GM12872 (cell line): ENCODE results near the gene UGGT2.

Experiments
- CTCF ChIP-seq: IDR thresholded peaks from 3 replicates; pipeline ENCODE4 v1.5.1; 2011; ENCODE audit warnings: low read depth, mild to moderate bottlenecking, low read length, moderate library complexity; ENCODE audit not compliant: insufficient read depth

UGGT2 gene

DNA sequence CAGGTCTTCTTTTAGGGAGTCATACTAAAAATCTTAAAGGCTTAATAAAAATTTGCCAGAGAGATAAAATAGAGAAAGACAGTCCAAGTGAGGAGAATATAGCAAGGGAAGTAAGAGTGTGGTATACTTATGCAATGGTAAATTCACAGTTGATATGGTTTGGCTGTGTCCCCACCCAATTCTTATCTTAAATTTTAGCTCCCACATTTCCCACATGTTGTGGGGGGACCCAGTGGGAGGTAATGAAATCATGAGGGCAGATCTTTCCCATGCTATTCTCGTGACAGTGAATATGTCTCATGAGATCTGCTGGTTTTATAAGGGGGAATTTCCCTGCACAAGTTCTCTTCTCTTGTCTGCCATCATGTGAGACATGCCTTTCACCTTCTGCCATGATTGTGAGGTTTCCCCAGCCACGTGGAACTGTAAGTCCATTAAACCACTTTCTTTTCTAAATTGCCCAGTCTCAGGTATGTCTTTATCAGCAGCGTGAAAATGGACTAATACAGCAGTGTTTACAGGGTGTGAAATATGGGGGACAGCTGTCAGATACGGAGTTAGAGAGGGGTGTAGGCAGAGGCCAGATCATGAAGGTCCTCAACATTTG is 115.4 kb downstream of the UGGT2 start:
- no peak for TF ChIP-seq CTCF

DNA sequence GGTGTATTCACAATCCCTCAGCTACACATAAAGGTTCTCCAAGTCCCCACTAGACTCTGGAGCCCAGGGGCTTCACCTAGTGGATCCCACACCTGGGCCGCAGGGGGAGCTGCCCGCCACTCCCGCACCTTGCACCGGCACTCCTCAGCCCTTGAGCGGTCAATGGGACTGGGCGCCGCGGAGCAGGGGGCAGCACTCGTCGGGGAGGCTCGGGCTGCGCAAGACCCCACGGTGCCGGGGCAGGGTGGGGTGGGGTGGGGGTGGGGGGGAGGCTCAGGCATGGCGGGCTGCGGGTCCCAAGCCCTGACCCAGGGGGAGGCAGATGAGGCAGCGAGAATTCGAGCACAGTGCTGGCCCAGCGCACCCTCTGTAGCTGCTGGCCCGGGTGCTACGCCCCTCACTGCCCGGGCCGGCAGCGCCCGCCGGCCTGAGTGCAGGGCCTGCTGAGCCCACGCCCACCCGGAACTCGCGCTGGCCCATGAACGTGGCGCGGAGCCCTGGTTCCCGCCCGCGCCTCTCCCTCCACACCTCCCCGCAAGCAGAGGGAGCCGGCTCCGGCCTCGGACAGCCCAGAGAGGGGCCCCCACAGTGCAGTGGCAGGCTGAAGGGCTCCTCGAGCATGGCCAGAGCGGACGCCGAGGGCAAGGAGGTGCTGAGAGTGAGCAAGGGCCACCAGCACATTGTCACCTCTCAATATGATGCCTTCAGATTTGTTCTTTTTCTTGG is 121.7 kb downstream of the UGGT2 start:
- TF ChIP-seq CTCF = no peak

- no peak for TF ChIP-seq CTCF
Observed at GRCh38 chr13:95929430-95929829, 123.8 kb downstream of the UGGT2 start.

- TF ChIP-seq CTCF = no peak
Observed at GRCh38 chr13:95926231-95926630, 127.0 kb downstream of the UGGT2 start.

- TF ChIP-seq CTCF = no peak
Observed at GRCh38 chr13:95924389-95924994, 128.7 kb downstream of the UGGT2 start.

- no peak for TF ChIP-seq CTCF
Observed at GRCh38 chr13:95921485-95921884, 131.7 kb downstream of the UGGT2 start.

DNA sequence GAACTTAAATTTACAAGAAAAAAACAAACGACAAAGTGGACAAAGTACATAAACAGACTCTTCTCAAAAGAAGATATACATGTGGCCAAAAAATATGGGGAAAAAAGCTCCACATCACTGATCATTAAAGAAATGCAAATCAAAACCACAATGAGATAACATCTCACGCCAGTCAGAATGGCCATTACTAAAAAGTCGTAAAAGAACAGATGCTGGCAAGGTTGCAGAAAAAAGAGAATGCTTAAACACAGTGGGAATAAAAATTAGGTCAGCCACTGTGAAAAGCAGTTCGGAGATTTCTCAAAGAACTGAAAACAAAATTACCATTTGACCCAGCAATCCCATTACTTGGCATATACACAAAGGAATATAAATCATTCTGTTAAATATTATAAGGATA is 132.7 kb downstream of the UGGT2 start:
- no peak for TF ChIP-seq CTCF
